ENCODE measurements around the gene ADAMTSL2.

The ADAMTSL2 gene

DNA sequence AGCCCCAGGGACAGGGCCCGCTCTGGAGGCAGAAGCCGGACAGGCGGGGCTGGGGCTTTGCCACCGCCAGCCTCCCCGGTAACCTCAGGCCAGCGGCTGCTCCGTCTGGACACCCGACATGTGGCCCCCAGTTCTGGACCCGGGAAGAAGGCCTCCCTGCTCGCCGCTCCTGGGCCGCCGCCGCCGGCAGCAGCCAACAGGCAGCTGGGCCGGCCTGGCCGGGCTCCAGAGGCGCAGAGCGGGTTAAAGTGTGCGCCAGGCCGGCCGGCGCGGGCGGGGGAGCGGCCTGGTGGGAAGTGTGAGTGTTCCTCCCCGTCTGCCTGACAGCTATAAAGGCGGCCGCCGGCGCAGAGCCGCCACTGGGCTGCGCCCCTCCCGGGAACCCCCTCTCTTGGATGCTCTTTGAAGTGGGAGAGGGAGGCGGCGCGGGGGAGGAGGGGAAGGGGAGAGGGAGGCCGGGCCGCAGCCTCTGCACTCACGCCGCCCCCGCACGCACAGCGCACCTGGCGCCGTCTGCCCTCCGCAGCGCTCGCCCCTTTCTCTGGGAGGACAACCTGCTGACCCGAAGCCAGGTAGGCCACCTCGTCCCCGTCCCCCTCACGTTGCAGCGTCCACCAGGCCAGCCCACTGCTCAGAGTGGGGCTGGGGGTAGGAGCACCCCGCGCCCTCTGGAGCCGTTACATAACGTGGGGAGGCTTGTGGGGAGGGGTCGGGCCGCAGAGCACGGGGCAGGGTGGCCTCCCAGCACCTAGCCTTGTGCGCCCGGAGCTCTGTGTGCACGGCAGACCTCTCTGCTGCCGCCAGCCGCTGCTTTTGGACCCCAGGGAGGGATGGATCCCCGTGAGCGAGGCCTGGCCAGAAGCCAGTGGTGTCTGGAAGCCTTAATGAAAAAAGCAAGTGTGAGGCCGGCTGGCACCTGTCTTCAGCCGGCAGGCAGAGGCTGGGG lies at the start of gene ADAMTSL2:
TSS of gene ADAMTSL2 (plus strand) at position 359 of the 946 bp plus-strand sequence. CDS start 2,009 bp downstream, outside the sequence.
- DNase-seq: peak; percentile 29 to 52

DNA sequence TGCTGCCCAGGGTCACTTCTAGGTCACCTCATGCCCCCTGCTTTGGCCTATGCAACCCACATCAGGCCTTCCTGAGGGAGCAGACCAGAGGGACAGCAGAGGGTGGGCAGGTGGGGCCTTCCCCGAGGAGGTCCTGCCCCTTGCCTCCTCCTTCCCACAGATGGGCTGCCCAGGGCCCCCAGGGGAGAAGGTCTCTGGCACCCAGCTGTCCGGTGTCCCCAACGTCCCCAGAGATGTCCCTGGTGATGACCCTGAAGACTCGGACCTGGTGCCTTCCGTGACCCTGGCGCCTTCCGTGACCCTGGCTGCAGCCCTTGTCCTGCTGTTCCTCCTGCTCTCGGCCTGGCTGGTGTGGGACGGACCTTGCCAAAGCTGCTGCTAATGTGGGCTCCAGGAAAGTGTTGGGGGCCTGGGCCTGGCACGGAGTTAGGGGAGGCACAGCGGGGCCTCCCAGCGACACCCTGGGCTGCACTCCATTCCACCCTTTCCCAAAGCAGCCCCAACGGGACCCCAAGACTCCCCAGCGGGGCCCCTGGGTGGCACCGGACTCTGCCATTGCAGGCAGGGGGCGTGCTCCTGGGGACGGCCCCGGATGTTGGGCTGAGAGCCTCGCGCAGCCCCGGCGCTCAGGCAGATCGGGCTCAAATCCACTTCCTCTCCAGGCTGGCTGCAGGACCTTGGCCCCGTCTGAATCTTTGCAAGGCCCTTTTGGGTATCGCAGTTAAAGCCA lies 48.8 kb upstream of the ADAMTSL2 start:
- no peak for DNase-seq

DNA sequence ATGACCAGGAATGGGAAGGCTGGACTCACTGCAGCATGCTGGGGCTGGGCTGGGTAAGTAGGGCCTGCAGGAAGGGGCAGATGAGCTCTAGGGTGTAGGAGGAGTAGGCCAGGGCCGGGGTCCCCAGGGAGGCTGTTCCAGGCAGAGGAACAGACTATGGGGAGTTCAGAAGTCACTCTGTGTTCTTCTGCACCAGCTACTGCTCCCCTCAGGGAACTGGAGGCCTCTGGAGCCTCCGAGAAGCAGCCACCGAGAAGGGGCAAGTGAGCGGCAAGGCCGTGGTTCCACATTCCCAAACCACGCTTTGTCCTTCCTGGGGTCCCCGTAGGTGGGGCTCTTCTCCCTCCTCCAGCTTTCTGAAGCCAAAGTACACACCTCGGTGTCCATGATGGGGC lies 47.2 kb upstream of the ADAMTSL2 start:
- DNase-seq: no peak

DNA sequence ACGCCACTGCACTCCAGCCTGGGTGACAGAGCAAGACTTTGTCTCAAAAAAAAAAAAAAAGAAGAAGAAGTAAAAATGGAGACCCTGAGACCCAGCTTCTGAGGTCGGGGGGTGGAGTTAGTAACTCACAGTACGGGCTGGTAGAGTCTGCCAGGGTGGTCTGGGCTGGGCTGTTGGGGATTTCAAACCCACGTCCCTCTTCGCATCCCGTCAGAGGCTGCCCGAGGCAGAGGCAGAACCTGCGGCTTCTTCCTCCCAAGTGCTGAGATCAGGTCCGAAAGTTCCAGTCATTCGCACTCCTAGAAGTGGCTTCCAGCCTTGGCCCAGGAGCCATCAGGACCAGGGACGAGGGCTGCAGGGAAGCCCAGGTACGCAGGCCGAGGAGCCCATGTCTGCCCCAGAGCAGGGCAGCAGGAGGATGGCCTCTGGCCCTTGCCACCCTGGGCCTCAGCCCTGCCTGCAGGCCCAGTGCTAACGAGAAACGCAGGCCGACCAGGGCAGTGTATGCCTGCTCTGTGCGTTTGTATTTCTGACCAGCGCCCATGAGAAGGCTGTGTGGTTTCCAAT lies 45.7 kb upstream of the ADAMTSL2 start:
- DNase-seq: no peak

DNA sequence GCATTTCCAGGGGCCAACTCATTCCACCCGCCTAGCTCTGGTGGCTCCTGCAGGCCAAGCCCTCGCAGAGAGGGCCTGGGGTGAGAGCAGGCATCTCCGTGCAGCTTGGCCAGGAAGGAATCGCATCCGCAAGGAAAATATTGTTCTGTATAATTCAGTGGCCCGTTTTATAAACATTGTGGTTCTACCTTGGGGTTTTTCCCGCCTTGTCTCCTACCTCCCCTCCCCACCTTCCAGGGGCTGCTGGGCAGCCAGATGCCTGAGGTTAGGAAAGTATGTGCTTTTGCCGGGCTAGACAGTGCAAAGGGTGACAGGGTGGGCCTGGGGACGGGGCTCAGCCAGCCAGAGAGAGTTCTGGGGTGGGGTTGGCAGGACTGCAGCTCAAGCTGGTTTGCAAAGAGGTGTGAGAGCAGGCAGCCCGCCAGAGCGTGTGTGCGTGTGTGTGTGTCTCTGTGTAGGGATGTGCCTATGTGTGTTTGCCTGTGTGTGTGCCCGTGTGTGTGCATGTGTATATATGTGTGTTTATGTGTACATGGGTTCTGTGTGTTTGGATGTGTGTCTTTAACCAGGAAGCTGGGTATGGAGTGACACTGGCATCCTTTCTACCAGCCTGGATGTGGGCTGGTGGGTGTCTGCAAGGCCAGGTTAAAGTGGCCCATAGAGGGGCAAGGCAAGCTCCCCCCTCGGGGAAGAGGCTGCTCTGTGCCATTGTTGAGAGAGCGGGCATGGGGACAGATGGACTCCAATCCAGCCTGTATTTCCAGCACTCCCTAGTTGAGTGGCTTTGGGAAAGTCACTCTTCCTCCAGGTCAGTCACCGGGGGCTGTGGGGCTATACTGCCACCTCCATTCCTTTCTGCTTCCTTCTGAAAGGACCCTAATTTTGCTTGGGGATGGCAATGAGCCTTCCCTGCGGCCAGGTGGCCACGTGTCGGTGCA lies 45.0 kb upstream of the ADAMTSL2 start:
- DNase-seq: no peak

DNA sequence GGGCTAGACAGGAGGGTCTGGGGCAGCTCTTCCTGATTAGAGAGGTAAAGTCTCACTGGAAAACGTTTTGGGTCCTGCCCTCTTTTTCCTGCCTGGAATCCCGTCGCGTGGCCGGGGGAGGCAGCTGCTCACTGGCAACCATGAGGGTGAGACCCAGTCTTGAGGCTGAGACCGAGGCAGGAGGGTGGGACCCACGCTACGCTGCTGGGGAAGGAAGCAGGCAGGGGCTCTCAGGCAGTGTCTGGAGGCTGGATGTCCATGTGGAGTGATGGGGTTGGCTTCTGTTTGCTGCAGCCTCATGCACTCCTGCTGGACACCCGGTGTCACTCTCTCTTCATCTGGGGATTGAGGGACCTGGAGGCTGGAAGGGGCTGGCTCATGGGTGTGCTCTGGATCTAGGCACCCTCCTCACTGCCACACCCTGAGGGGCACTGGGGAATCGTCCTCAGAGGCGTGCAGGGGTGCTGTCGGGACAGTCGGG lies 44.3 kb upstream of the ADAMTSL2 start:
- DNase-seq: no peak

DNA sequence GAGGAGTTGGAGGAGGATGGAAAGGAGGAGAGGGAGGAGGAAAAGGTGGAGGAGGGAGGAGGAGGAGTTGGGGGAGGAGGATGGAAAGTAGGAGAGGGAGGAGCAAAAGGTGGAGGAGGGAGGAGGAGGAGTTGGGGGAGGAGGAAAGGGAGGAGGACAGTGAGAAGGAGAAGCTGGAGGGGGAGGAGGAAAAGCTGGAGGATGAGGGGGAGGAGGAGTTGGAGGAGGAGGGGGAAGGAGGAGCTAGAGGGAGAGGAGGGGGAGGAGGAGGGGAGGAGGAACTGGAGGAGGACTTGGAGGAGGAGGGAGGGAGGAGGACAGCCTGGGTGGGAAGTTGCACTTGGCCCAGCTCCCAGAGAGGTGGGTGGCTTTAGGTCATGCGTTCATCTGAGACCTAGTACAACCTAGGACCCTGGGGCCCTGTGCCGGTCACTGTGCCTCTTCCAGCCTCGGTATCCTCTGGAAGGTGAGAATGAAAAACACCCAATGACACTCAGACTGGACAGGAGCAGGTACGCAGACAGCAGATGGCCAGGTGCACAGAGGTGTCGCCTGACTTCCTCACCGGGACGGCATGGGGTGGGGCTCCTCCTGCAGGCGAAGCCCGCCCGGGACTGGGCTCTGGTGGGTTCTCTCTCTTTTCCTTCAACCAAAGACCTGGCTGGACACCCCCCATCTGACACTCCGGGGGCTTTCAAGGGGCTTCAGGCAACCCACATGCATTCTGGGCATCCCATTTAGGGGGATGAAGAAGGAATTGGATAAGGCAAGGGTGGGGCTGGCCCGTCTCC lies 43.4 kb upstream of the ADAMTSL2 start:
- DNase-seq: no peak

DNA sequence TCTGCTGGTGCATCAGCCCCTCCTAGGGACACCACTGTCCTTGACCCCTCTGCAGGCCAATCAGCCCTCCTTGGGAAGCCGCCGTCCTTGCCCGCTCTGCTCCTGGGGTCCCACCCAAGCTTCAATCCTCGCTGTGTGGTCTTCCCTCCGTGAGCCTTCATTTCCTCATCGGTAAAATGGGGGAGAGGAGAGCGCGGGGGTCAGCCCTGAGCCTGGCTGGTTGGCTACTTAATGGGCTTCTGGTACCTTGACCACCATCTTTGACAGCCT lies 42.9 kb upstream of the ADAMTSL2 start:
- no peak for DNase-seq

DNA sequence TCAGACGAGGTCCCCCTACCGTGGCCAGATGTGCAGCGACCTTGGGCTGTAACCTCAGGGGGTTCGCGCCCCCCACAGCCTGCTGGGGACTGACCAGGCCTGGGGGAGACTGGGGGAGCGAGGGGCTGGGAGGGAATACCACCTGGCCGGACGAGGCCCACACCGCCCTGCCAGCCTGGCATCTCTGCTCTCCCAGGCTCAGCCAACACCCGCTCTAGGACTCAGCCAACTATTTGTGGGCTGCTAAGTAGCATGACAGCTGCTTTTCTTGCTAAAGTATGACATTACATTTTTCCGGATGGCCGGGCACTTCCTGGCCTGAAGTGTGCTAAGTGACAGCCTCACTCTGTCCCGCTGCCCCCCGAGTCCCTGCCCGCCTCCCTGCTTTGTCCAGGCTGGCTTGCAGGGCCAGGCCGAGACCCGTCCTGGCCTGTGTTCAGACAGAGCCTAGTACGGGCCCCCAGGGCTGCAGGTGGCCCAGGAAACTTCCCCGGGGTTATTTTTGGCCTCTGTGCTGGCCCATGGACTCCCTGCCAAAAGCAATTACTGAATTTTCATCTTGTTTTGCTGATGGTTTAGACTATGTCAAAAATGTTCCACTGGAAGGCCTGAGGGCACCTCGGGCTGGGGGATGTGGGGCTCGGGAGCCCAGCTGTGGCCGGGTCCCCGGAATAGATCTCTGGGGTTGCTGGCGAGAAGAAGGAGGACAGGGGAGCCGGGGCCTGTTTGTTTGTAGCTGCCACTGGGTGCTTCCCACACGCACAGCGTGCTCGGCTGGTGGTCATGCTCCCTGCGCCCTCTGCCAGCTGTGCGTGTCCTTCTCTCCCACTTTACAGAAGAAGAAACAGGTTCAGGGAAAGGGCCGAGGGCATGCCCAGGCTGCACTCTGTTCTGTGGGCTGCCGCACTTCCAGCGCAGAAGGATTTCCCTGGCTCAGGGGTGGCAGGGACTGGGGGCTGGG lies 42.2 kb upstream of the ADAMTSL2 start:
- no peak for DNase-seq

DNA sequence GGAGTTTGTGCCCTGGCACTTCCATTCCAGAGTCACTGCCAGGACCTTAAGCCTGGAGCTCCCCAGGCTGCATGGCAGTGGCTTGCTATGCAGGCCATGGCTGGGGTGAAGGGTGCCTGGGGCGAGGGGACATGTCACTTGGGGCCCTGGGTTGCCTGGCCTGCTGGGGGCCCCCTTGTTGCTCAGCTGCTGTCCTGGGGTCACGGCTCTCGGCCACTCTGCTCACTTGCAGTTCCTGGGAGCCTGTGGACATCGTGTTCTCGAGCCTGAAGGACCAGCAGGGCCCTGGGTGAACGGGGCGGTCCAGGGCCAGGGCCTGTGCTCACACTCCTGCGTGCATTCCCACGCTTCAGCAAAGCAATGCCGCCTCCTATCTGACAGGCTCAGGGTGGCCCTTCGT lies 41.1 kb upstream of the ADAMTSL2 start:
- DNase-seq: no peak

DNA sequence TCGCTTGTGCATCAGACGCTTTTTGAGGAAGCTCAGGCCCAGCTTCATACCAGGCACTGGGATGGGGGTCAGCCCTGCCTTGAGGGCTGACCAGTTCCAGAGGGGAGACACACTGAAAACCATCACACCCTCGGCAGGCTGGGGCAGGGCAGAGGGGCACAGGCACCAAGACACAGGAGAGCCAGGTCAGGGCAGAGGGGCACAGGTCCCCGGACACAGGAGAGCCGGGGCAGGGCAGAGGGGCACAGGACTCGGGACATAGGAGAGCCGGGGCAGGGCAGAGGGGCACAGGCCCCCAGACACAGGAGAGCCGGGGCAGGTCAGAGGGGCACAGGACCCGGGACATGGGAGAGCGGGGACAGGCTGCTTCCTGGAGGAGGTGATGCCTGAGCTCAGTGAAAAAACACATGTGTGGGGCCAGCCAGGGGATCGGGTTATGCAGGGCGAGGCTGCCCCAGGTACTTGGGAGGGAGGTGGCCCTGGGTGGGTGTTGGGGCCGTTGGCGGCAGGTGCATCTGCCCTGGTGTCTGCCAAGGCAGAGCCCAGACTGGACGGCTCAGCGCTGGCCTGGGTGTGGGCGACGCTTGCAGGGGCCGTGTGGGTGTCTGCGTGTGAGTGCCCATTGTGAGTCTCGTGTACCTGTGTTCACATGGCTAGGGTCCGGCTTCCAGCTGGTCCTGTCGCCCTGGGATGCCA lies 40.5 kb upstream of the ADAMTSL2 start:
- no peak for DNase-seq

DNA sequence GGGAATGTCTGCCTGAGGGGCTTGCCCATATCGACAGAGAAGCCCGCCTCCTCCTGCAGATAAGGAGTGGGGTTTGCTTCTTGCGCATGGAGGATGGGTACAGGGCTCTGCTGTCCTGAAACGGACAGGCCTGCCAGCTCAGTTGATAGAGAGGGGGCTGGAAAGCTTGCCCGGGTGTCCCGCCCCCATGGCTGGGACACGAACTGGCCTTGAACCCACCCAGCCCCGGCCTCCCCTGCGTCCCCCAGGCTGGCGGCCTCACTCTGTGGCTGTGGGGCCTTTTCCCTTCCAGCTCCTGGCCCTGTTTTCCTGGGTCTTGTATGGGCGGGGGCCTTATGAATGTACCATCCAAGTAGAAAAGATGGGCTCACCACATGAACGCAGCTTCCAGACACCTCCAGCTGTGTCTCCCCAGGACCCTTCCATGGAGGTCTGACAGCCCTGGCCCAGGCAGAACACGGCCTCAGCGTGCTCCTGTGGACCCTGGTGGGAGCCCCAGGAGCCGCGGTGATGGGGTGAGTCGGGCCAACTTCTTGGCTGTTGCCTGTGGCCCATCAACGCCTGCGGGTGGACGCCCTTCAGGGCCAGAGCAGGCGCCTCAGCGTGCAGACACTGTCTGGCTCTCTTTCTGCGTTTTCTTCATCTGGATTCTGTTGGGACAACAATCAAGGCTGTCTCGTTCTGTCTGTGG lies 39.7 kb upstream of the ADAMTSL2 start:
- no peak for DNase-seq

DNA sequence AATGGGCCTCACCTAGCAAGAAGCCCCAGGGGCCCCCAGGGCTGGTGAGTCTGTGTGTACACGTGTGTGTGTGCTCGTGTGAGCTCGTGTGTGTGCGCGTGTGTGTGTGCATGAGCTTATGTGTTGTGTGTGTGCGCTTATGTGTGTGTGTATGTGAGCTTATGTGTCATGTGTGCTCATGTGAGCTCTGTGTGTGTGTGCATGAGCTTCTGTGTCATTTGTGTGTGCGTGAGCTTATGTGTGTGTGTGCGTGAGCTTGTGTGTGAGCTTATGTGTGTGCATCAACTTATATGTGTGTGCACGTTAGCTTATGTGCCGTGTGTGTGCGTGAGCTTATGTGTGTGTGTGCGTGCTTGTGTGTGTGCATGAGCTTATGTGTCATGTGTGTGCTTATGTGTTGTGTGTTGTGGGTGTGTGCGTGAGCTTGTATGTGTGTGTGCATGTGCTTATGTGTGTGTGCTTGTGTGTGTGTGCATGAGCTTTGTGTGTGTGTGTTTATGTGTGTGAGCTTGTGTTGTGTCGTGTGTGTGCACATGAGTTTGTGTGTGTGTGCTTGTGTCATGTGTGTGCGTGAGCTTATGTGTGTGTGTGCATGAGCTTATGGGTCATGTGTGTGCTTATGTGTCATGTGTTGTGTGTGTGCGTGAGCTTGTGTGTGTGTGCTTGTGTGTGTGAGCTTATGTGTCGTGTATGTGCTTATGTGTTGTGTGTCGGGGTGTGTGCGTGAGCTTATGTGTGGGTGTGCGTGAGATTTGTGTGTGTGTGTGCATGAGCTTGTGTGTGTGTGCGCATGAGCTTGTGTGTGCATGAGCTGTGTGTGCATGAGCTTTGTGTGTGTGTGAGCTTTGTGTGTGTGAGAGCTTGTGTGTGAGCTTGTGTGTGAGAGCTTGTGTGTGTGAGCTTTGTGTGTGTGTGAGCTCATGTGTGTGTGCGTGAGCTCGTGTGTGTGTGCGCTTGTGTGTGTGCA lies 38.9 kb upstream of the ADAMTSL2 start:
- DNase-seq: no peak

DNA sequence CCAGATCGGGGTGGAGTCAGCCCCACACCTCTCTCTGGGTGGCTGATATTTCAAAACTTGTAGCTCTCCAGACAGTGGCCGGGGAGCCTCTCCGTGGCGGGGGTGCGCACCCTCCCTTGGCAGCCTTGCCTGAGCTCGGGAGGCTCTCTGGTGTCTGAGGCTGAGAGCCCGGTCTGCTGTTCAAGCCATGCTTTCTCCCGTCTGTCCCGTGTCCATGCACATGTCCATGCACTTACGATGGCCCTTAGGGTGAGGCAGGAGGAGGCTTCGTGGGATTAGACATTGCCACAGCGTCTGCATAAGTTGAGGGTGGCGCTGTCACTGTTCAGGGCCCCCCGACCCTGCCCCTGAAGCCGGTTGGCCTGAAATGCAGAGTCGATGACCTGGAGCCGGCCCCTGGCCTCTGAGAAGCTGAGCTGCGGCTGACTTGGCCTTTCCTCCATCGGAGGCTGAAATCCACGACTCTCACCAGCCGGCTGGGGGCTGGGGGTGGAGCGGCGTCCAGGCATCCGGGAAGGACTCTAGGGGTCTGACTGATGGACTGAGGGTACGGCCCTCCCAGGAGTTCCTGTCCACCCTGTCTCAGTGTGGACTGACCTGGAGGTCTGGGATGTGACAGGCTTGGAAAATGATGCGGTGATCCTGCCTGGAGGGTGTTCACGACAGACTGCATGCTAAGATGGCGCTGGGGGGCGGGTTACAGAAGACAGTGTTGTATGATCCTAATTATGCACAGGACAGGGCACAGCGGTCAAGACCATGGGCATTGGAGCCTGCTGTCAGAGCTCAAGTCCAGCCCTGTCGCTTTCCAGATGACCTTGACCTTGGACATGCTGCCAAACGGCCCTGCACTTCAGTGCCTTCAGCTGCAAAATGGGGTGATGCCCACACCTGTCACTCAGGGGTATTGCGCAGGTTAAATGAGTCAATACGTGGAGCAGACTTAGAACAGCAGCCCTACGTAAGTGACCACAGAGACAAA lies 37.4 kb upstream of the ADAMTSL2 start:
- DNase-seq: no peak

DNA sequence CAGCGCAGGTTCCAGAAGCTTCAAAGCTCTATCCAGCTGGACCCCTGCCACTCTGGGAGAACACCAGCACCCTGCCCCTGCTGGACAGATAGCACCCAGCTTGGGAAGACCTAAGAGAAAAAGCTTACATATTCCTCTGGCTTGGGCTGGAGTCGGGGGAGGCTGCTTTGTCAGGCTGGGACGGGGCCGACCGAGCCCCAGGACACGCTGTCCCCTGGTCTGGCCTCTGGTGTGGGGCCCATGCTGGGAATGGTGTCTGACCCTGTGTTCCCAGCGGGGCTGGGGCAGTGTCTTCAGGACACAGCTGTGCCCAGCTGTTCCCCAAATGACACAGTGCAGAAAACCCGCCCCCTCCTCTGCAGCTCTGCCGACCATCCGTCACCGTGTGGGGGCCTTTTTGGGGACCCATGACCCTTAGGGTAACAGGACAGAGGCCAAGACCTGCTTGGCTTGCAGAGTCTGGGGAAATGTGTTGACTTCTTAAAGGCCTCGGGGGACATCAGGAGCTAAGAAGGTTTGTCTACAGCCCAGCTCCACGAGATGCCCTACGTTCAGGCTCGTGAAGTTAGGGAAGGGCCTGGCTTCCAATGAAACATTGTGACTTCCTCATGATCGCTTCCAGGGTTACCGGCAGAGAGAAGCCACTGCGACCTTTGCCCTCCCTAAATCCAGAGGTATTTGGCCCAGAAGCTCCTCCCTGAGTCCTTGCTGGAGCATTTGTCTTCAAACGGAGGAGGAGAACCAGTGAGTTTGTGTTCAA lies 35.2 kb upstream of the ADAMTSL2 start:
- no peak for DNase-seq

DNA sequence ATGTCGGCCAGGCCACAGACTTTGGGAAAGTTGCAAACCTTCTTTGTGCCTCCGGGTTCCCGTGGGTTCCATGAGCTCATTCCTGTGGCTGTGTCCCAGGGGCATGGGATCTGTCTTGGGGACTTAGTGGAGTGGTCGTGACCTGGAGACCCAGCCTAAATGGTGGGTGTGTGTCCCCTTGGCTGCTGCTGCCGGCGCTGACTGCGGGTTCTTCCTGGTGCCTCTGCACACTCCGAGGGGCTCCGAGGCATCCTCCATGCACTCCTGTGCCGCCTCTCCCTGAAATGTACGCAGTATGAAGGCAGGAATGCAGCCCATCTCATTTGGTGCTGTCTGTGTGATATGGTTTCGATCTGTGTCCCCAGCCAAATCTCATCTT lies 34.6 kb upstream of the ADAMTSL2 start:
- DNase-seq: no peak
